IPS-20b (cell line): Measurements from ENCODE around the gene VEGFB.

ENCODE experiments used
- H3K27ac ChIP-seq: one replicate; pipeline ENCODE4 v1.5.1; 2013; ENCODE audit warnings: low read length
- H3K27me3 ChIP-seq: 2 replicates; pipeline ENCODE4 v1.6.1; 2013; ENCODE audit warnings: mild to moderate bottlenecking, low read length, inconsistent platforms; ENCODE audit not compliant: insufficient read depth
- H3K36me3 ChIP-seq: 2 replicates; pipeline ENCODE4 v1.6.1; 2013; ENCODE audit warnings: low read depth, mild to moderate bottlenecking, inconsistent platforms, low read length, moderate library complexity; ENCODE audit not compliant: insufficient read depth
- H3K4me1 ChIP-seq: 2 replicates; pipeline ENCODE4 v1.6.1; 2013; ENCODE audit warnings: mild to moderate bottlenecking, control low read depth, inconsistent platforms, low read length, moderate library complexity; ENCODE audit not compliant: insufficient read depth
- H3K4me3 ChIP-seq: 2 replicates; pipeline ENCODE4 v1.5.1; 2013; ENCODE audit warnings: mild to moderate bottlenecking, low read length, inconsistent platforms
- H3K9ac ChIP-seq: 2 replicates; pipeline ENCODE4 v1.6.1; 2013; ENCODE audit warnings: low read depth, mild to moderate bottlenecking, inconsistent platforms, low read length, moderate library complexity
- H3K9me3 ChIP-seq: 2 replicates; pipeline ENCODE4 v1.6.1; 2013; ENCODE audit warnings: mild to moderate bottlenecking, low read depth, low read length, inconsistent platforms; ENCODE audit not compliant: insufficient read depth

The VEGFB gene

DNA sequence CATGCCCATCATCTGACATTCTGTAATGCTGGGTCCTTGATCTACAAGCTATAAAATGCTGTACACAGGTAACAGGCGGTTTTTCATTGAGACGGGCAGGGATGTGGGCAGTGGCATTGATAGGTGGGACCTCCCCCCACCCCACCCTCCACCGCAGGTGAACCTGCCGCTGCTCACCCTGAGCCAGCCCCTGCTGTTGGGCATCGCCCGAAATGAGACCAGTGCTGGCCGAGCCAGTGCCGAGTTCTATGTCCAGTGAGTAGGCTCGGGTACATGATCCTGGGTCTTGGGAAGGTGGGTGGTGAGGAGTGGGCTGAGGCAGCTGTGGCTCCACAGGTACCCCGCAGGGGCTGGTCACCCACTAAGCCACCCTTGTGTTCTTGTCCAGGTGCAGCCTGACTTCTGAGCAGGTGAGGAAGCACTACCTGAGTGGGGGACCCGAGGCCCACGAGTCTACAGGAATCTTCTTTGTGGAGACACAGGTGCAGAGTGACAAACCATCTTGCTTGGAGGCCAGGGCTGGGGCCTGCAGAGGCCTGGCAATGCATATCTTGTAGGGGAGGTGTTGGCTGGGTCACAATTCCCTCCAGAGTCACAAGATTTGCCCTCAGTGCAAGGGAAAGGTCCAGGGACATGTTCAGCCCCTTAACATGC is 5.2 kb upstream of the VEGFB start:
- H3K9me3 ChIP-seq: no peaks in the 10 kb centered on the region
- peaks cover 13% of the 10 kb centered on the region for H3K4me1 ChIP-seq
- H3K27me3 ChIP-seq: peaks cover 26% of the 10 kb centered on the region
- no peak overlapping the region; the same call in 1 of the 2 replicates for H3K4me3 ChIP-seq
- peak overlapping the region; percentile 62; the same call in 1 of the 2 replicates for H3K9ac ChIP-seq
- no peak overlapping the region for H3K27ac ChIP-seq
- H3K36me3 ChIP-seq: no peaks in the 10 kb centered on the region

DNA sequence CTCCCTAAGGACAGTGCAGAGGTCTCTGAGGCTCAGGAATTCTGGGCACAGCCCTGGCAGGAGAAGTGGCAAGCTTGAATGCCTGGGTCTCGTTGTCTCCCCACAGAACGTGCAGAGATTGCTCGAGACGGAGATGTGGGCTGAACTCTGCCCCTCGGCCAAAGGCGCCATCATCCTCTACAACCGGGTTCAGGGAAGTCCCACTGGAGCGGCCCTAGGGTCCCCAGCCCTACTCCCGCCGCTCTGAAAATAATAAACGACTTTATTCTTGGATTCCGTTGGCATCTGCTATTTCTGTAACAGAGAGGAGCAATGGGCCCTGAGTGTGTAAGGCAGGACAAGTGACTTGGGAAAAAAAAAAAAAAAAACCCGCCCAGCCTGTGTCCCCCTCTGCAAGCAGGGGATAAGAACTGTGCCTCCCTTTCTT is 4.6 kb upstream of the VEGFB start:
- Histone ChIP-seq H3K36me3 (no peaks in the 10 kb centered on the region), H3K27ac (no peak overlapping the region), H3K4me3 (peak overlapping the region; percentile 90), H3K27me3 (peaks cover 26% of the 10 kb centered on the region), H3K9ac (peak overlapping the region; percentile 62; the same call in 1 of the 2 replicates), H3K4me1 (peaks cover 13% of the 10 kb centered on the region), H3K9me3 (no peaks in the 10 kb centered on the region)

GRCh38 chr11:64230171-64230984 is 4.0 kb upstream of the VEGFB start, which contains the start of gene DNAJC4:
Gene DNAJC4, plus strand, starts transcription at chr11:64230548. Its CDS starts 307 bp downstream, at chr11:64230855.
- H3K27me3 ChIP-seq: peaks cover 31% of the 10 kb centered on the region
- peak within 1 kb of the TSS; percentile 75; the same call in 1 of the 2 replicates for H3K9ac ChIP-seq
- peaks cover 13% of the 10 kb centered on the region for H3K4me1 ChIP-seq
- peak within 1 kb of the TSS; percentile 90 for H3K4me3 ChIP-seq
- no peaks in the 10 kb centered on the region for H3K9me3 ChIP-seq
- H3K36me3 ChIP-seq: no peaks in the 10 kb centered on the region
- H3K27ac ChIP-seq: no peak within 1 kb of the TSS

DNA sequence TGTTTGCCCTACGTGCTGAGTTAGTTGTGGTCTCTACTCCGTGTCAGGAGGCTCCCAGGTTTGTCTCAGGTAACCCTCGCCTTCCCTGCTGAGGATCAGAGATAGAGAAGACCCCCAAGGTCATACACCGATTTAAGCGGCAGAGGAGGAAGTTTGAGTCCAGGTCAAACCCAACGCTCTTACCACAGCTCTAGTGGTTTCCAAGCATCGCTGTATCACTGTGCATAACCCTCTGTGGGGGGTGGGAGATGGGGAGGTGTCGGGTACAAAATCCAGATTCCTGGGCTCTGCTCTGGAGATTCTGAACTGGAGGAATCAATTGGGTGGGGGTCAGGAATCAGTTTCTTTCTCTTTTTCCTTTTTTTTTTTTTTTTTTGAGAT is 3.4 kb upstream of the VEGFB start:
- Histone ChIP-seq H3K9me3 (no peaks in the 10 kb centered on the region), H3K4me3 (peak overlapping the region; percentile 90), H3K36me3 (no peaks in the 10 kb centered on the region), H3K27ac (no peak overlapping the region), H3K9ac (peak overlapping the region; percentile 75; the same call in 1 of the 2 replicates), H3K27me3 (peaks cover 32% of the 10 kb centered on the region), H3K4me1 (peaks cover 13% of the 10 kb centered on the region)

GRCh38 chr11:64231546-64231945 is 2.8 kb upstream of the VEGFB start:
- peaks cover 11% of the 10 kb centered on the region for H3K4me1 ChIP-seq

GRCh38 chr11:64232182-64232966 is 2.0 kb upstream of the VEGFB start:
- Histone ChIP-seq H3K36me3 (no peaks in the 10 kb centered on the region), H3K9ac (no peak overlapping the region), H3K4me3 (no peak overlapping the region), H3K4me1 (peaks cover 3% of the 10 kb centered on the region), H3K27ac (no peak overlapping the region), H3K9me3 (no peaks in the 10 kb centered on the region), H3K27me3 (peaks cover 32% of the 10 kb centered on the region)

More at GRCh38 chr11:64231546-64231945, 2.8 kb upstream of the VEGFB start:
- Histone ChIP-seq H3K9me3 (no peaks in the 10 kb centered on the region), H3K4me3 (no peak overlapping the region), H3K27me3 (peaks cover 32% of the 10 kb centered on the region), H3K9ac (no peak overlapping the region), H3K36me3 (no peaks in the 10 kb centered on the region), H3K27ac (no peak overlapping the region)

DNA sequence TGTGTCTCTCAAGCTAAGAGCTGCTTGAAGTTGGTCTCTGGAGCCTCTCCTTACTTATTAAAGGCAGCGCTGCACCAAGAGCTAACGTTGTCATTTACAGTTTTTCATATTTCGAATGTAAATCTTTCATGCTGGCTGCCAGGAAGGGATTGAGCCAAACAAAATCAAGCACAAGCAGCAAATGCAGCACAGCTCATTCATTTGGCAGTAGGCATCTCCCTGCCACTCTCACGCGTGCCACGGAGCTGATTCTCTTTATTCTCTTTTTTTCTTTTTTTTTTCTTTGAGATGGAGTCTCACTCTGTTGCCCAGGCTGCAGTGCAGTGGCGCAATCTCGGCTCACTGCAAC is 1.4 kb upstream of the VEGFB start:
- no peak overlapping the region for H3K9ac ChIP-seq
- no peak overlapping the region for H3K27ac ChIP-seq
- peaks cover 3% of the 10 kb centered on the region for H3K4me1 ChIP-seq
- no peak overlapping the region for H3K4me3 ChIP-seq
- peaks cover 4% of the 10 kb centered on the region; the same call in 1 of the 2 replicates for H3K36me3 ChIP-seq
- H3K27me3 ChIP-seq: peaks cover 32% of the 10 kb centered on the region
- H3K9me3 ChIP-seq: no peaks in the 10 kb centered on the region

- Histone ChIP-seq H3K27me3 (peaks cover 32% of the 10 kb centered on the region), H3K27ac (no peak overlapping the region), H3K9me3 (no peaks in the 10 kb centered on the region), H3K36me3 (peaks cover 13% of the 10 kb centered on the region), H3K9ac (peak overlapping the region; percentile 48; the same call in 1 of the 2 replicates), H3K4me1 (peaks cover 1% of the 10 kb centered on the region; the same call in 1 of the 2 replicates), H3K4me3 (peak overlapping the region; percentile 71)
These were observed 429 bp downstream of the VEGFB start for GRCh38 chr11:64234647-64235379.

- Histone ChIP-seq H3K27me3 (peaks cover 32% of the 10 kb centered on the region), H3K9me3 (no peaks in the 10 kb centered on the region), H3K36me3 (peaks cover 13% of the 10 kb centered on the region), H3K27ac (no peak overlapping the region), H3K9ac (peak overlapping the region; percentile 48; the same call in 1 of the 2 replicates), H3K4me3 (peak overlapping the region; percentile 71), H3K4me1 (peaks cover 7% of the 10 kb centered on the region; the same call in 1 of the 2 replicates)
These were observed 1.2 kb downstream of the VEGFB start for GRCh38 chr11:64235437-64236161.

DNA sequence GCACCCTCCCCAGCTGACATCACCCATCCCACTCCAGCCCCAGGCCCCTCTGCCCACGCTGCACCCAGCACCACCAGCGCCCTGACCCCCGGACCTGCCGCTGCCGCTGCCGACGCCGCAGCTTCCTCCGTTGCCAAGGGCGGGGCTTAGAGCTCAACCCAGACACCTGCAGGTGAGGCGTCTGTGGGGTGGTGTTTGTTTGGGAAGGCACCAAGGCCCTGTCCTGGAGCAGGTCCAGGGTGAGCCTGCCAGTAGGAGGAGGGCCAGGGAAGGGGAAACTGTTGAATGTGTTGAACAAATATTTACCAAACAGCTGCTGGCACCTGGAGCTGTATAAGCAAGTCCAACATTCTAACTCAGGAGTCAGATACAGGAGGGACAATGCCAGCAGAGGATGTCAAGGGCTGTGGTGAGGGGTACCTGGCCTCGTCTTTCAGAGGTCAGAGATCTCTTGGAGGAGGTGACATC is 3.1 kb downstream of the VEGFB start:
- H3K9me3 ChIP-seq: no peaks in the 10 kb centered on the region
- no peak overlapping the region for H3K4me3 ChIP-seq
- peaks cover 13% of the 10 kb centered on the region for H3K36me3 ChIP-seq
- H3K27ac ChIP-seq: no peak overlapping the region
- H3K9ac ChIP-seq: no peak overlapping the region
- H3K4me1 ChIP-seq: peaks cover 7% of the 10 kb centered on the region; the same call in 1 of the 2 replicates
- peaks cover 20% of the 10 kb centered on the region for H3K27me3 ChIP-seq
